Osteoblast (primary cell): Measurements from ENCODE around the gene TRAF1. TPM values are rescaled to one million over a fixed set of nuclear protein-coding genes. Genes with fewer than 3 reads are reported as not detected.

Source experiments
- DNase-seq: peaks from one replicate; pipeline ENCODE4 v3.0.0; 2011; ENCODE audit warnings: low spot score, mixed read lengths; ENCODE audit not compliant: insufficient read length; ENCODE audit errors: missing footprints
- H2AFZ ChIP-seq: 2 replicates; pipeline ENCODE4 v1.6.0; 2011; ENCODE audit warnings: mild to moderate bottlenecking, low read length
- H3K27ac ChIP-seq: 2 replicates; pipeline ENCODE4 v1.5.1; 2011; ENCODE audit warnings: mild to moderate bottlenecking, low read depth, low read length, moderate library complexity
- H3K27me3 ChIP-seq: 2 replicates; pipeline ENCODE4 v1.6.0; 2012; ENCODE audit warnings: mild to moderate bottlenecking, control low read depth, inconsistent platforms, low read length, moderate library complexity; ENCODE audit not compliant: insufficient read depth
- H3K36me3 ChIP-seq: 2 replicates; pipeline ENCODE4 v1.5.1; 2011; ENCODE audit warnings: mild to moderate bottlenecking, low read length, control low read depth, moderate library complexity; ENCODE audit not compliant: insufficient read depth
- H3K4me1 ChIP-seq: 2 replicates; pipeline ENCODE4 v1.5.1; 2011; ENCODE audit warnings: mild to moderate bottlenecking, low read length, control low read depth, moderate library complexity; ENCODE audit not compliant: insufficient read depth
- H3K4me2 ChIP-seq: 2 replicates; pipeline ENCODE4 v1.6.0; 2011; ENCODE audit warnings: mild to moderate bottlenecking, low read length; ENCODE audit not compliant: insufficient read depth
- H3K4me3 ChIP-seq: fragments of 200-600 bp; sonication (generic); 3 replicates; pipeline ENCODE4 v1.5.1; 2012; ENCODE audit warnings: mild to moderate bottlenecking, low read length, inconsistent platforms; ENCODE audit not compliant: insufficient read depth
- H3K79me2 ChIP-seq: 2 replicates; pipeline ENCODE4 v1.6.0; 2012; ENCODE audit warnings: mild to moderate bottlenecking, low read length, control low read depth, inconsistent platforms; ENCODE audit not compliant: insufficient read depth
- H3K9me3 ChIP-seq: 2 replicates; pipeline ENCODE4 v1.5.1; 2011; ENCODE audit warnings: low read depth, low read length, control low read depth
- H4K20me1 ChIP-seq: 2 replicates; pipeline ENCODE4 v1.6.0; 2012; ENCODE audit warnings: mild to moderate bottlenecking, low read length, control low read depth; ENCODE audit not compliant: insufficient read depth
- total RNA-seq: library from RNA; depleted of rRNA; stranded (reverse); fragments of >200 nt; gene quantifications from 2 replicates; pipeline ENCODE4 v1.2.3, GENCODE V29; 2012
- TF ChIP-seq, protein P1 (sequence below): IDR thresholded peaks from 2 replicates; pipeline ENCODE4 v1.5.1; 2011; ENCODE audit warnings: mild to moderate bottlenecking, low read depth, low read length, moderate library complexity; ENCODE audit errors: extremely low read depth

The TRAF1 gene
- total RNA-seq, 1 donor = 1.8 TPM

DNA sequence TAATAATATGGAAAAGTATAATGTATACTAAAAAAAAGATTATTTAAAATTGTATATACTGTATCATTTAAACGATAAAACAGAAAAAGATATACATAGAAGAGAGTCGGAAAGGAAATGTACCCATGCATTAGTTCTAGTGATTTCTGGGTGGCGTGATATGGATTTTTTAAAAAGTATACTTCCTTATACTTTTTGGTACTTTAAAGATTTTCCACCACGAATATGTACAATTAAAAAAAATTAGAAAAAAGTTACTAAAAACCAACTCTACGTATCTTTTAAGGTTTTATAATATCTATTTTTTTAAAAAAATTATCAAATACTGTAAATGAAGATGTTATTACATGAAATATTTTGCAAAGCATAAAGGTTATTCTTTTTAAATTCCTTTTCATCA lies 61.9 kb downstream of the TRAF1 start:
- no peaks in the 10 kb centered on the region for H3K79me2 ChIP-seq
- TF ChIP-seq, protein P1, sequence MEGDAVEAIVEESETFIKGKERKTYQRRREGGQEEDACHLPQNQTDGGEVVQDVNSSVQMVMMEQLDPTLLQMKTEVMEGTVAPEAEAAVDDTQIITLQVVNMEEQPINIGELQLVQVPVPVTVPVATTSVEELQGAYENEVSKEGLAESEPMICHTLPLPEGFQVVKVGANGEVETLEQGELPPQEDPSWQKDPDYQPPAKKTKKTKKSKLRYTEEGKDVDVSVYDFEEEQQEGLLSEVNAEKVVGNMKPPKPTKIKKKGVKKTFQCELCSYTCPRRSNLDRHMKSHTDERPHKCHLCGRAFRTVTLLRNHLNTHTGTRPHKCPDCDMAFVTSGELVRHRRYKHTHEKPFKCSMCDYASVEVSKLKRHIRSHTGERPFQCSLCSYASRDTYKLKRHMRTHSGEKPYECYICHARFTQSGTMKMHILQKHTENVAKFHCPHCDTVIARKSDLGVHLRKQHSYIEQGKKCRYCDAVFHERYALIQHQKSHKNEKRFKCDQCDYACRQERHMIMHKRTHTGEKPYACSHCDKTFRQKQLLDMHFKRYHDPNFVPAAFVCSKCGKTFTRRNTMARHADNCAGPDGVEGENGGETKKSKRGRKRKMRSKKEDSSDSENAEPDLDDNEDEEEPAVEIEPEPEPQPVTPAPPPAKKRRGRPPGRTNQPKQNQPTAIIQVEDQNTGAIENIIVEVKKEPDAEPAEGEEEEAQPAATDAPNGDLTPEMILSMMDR = no peak
- H2AFZ ChIP-seq = no peak overlapping the region
- H3K4me1 ChIP-seq = peaks cover 9% of the 10 kb centered on the region
- H3K36me3 ChIP-seq = peaks cover 49% of the 10 kb centered on the region
- H3K27me3 ChIP-seq = no peaks in the 10 kb centered on the region
- no peak overlapping the region for H3K27ac ChIP-seq
- DNase-seq = no peak
- H4K20me1 ChIP-seq = no peaks in the 10 kb centered on the region
- no peaks in the 10 kb centered on the region for H3K9me3 ChIP-seq
- no peak overlapping the region for H3K4me3 ChIP-seq
- no peak overlapping the region for H3K4me2 ChIP-seq

DNA sequence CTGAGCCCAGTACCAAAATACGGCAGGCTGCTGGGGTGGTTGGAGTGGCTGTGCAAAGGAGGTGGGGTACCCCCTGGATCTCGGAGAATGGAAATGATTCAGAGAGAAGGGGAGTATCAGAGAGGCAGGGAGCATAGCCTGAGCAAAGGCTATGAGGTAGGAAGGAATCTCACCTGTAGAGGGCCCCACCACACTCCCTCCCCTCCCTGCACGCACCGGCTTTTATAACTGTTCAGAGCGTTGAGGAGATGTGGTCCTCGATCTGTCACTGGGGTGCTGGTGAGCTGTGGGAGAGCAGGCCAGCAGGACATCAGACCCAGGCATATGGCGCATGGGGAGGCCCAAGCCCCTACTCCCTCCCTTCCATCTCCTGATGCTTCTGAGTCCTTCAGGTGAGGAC lies 62.8 kb downstream of the TRAF1 start:
- H3K4me2 ChIP-seq = no peak overlapping the region
- H3K27ac ChIP-seq = no peak overlapping the region
- no peaks in the 10 kb centered on the region for H3K27me3 ChIP-seq
- H3K9me3 ChIP-seq = no peaks in the 10 kb centered on the region
- H2AFZ ChIP-seq = no peak overlapping the region
- TF ChIP-seq, protein P1 = no peak
- H3K36me3 ChIP-seq = peaks cover 51% of the 10 kb centered on the region
- no peaks in the 10 kb centered on the region for H4K20me1 ChIP-seq
- H3K4me3 ChIP-seq = no peak overlapping the region
- H3K79me2 ChIP-seq = no peaks in the 10 kb centered on the region
- peaks cover 4% of the 10 kb centered on the region for H3K4me1 ChIP-seq
- DNase-seq = no peak

DNA sequence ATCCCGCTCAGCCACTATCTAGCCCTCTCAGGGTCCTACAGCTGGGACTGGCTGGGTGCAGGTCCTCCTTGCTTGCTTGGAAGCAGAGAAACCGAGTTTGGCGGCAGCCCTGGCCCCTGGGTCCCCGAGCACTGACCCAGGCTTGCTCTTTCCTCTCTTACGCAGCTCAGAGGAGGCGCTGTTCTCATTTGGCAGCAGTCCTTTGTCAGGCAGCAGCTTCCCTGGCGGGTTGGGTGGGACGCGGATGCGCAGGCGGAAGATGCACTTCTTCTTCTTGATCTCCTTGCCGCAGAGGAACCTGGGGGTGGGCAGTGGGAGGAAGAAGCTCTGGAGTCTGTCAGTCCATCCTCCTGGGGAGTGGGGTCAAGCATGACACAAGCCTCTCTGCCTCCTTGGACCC lies 64.1 kb downstream of the TRAF1 start:
- Histone ChIP-seq H3K9me3 (no peaks in the 10 kb centered on the region), H2AFZ (no peak overlapping the region), H3K4me2 (no peak overlapping the region), H3K27ac (no peak overlapping the region), H3K79me2 (no peaks in the 10 kb centered on the region), H3K4me1 (no peaks in the 10 kb centered on the region), H3K36me3 (peaks cover 57% of the 10 kb centered on the region), H3K27me3 (no peaks in the 10 kb centered on the region), H3K4me3 (no peak overlapping the region), H4K20me1 (no peaks in the 10 kb centered on the region)
- TF ChIP-seq, protein P1 = no peak
- DNase-seq = no peak

DNA sequence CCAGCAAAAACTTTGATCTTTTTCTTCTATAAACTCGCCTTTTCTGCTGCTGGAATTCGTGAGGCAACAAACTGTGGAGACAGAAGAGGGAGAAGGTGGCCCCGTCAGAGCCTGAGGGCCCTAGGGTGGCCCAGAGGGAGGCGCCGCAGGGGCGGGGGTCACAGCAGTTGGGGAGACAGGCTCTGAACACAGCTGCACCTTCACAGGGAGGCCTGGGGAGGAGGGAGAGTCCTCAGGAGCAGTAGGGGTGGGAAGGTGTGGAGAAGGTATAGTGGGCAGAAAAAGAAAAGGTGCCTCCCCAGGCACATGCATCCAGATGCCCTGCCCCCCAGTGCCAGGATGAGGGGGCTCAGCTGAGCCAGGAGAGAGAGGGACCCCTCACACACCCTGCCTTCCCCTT lies 64.7 kb downstream of the TRAF1 start:
- Histone ChIP-seq H3K9me3 (no peaks in the 10 kb centered on the region), H3K4me1 (no peaks in the 10 kb centered on the region), H3K27me3 (no peaks in the 10 kb centered on the region), H4K20me1 (no peaks in the 10 kb centered on the region), H3K4me2 (no peak overlapping the region), H3K4me3 (no peak overlapping the region), H3K79me2 (no peaks in the 10 kb centered on the region), H2AFZ (no peak overlapping the region), H3K27ac (no peak overlapping the region), H3K36me3 (peaks cover 58% of the 10 kb centered on the region)
- TF ChIP-seq, protein P1 = no peak
- DNase-seq = peak; percentile 52
